HCT116 (cell line): ENCODE results near the gene MALT1.

ENCODE experiments used
- EZH2 ChIP-seq: fragments of 200-600 bp; sonication (generic); IDR thresholded peaks from 2 replicates; pipeline ENCODE4 v1.6.1; 2017; ENCODE audit warnings: antibody characterized with exemption, mixed run types
- FOSL1 ChIP-seq: IDR thresholded peaks from 2 replicates; pipeline ENCODE4 v1.6.1; 2012; ENCODE audit warnings: low read depth
- POLR2A ChIP-seq: IDR thresholded peaks from 2 replicates; pipeline ENCODE4 v1.7.0; 2011; ENCODE audit warnings: borderline replicate concordance; ENCODE audit not compliant: insufficient read depth, insufficient read length; ENCODE audit errors: extremely low read depth
- POLR2AphosphoS5 ChIP-seq: IDR thresholded peaks from 2 replicates; pipeline ENCODE4 v1.6.1; 2011; ENCODE audit warnings: mild to moderate bottlenecking, low read depth, low read length, moderate library complexity
- TF ChIP-seq, protein P1 (sequence below), 3 experiments: fragments of 200-600 bp in 1 of 3; sonication (generic) in 1 of 3; IDR thresholded peaks in 2 of 3; conservative IDR thresholded peaks in 1 of 3; 2 replicates each; pipeline ENCODE4 v1.5.1; 2012 to 2017; ENCODE audit warnings: low read depth in 2 of 3, low read length in 2 of 3, antibody characterized with exemption in 1 of 3, borderline replicate concordance in 1 of 3, control low read depth in 1 of 3, mild to moderate bottlenecking in 1 of 3, mixed read lengths in 1 of 3, mixed run types in 1 of 3, moderate library complexity in 1 of 3; ENCODE audit not compliant: insufficient read depth in 1 of 3

GRCh38 chr18:58639237-58639636, 32.0 kb upstream of the MALT1 start:
- no peak for TF ChIP-seq EZH2
- TF ChIP-seq, protein P1, sequence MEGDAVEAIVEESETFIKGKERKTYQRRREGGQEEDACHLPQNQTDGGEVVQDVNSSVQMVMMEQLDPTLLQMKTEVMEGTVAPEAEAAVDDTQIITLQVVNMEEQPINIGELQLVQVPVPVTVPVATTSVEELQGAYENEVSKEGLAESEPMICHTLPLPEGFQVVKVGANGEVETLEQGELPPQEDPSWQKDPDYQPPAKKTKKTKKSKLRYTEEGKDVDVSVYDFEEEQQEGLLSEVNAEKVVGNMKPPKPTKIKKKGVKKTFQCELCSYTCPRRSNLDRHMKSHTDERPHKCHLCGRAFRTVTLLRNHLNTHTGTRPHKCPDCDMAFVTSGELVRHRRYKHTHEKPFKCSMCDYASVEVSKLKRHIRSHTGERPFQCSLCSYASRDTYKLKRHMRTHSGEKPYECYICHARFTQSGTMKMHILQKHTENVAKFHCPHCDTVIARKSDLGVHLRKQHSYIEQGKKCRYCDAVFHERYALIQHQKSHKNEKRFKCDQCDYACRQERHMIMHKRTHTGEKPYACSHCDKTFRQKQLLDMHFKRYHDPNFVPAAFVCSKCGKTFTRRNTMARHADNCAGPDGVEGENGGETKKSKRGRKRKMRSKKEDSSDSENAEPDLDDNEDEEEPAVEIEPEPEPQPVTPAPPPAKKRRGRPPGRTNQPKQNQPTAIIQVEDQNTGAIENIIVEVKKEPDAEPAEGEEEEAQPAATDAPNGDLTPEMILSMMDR (IDR thresholded peaks at IDR 0.05 in 2 of 3, conservative IDR thresholded peaks at IDR 0.05 in 1 of 3; ENCODE audit: borderline replicate concordance in 1 of 3, insufficient read depth in 1 of 3, low read depth in 2 of 3, low read length in 2 of 3), result no peak
- TF ChIP-seq FOSL1, result no peak
- TF ChIP-seq POLR2A, result no peak
- TF ChIP-seq POLR2AphosphoS5, result no peak
